GM18505 (cell line): ENCODE data around the gene NENF.
A peak's percentile ranks its signal among the peaks of the same experiment; 100 is the strongest.
"Not testable (repeated sequence)": the region's sequence is repeated elsewhere in the genome, so short reads cannot be mapped to it uniquely, and the experiment has no call there.

Experiments used
- ATAC-seq: cut with Tn5 transposase; IDR thresholded peaks from one replicate; pipeline ENCODE4 v1.9.1; 2021; ENCODE audit not compliant: unreplicated experiment
- POLR2A ChIP-seq: IDR thresholded peaks from 4 replicates; pipeline ENCODE4 v1.6.1; 2011; ENCODE audit warnings: borderline replicate concordance; ENCODE audit not compliant: insufficient read depth, insufficient read length; ENCODE audit errors: extremely low read depth

NENF gene

GRCh38 chr1:212432661-212433576, at the start of gene NENF:
NENF (plus strand) TSS chr1:212432920; CDS start chr1:212432944, 24 bp downstream.
- peak; percentile 97 for ATAC-seq
- peak; percentile 80 for TF ChIP-seq POLR2A

- no peak for ATAC-seq
Measured at GRCh38 chr1:212386029-212386428, 46.7 kb upstream of the NENF start.

GRCh38 chr1:212388985-212389716, 43.6 kb upstream of the NENF start:
- ATAC-seq, result no peak
- no peak for TF ChIP-seq POLR2A

More at GRCh38 chr1:212386029-212386428, 46.7 kb upstream of the NENF start:
- no peak for TF ChIP-seq POLR2A

- ATAC-seq, result not testable (repeated sequence)
Measured at GRCh38 chr1:212395678-212396437, 36.9 kb upstream of the NENF start.

- ATAC-seq, result no peak
- TF ChIP-seq POLR2A, result no peak
Measured at GRCh38 chr1:212396638-212397037, 36.1 kb upstream of the NENF start.

- TF ChIP-seq POLR2A, result no peak
- ATAC-seq, result no peak
Measured at GRCh38 chr1:212397171-212397570, 35.5 kb upstream of the NENF start.

- ATAC-seq, result no peak
- TF ChIP-seq POLR2A, result no peak
Measured at GRCh38 chr1:212401042-212401441, 31.7 kb upstream of the NENF start.

- TF ChIP-seq POLR2A, result no peak
Measured at GRCh38 chr1:212401838-212402582, 30.7 kb upstream of the NENF start.

GRCh38 chr1:212402666-212403321, 29.9 kb upstream of the NENF start:
- TF ChIP-seq POLR2A, result no peak

More at GRCh38 chr1:212401838-212402582, 30.7 kb upstream of the NENF start:
- no peak for ATAC-seq

GRCh38 chr1:212410231-212410820, 22.4 kb upstream of the NENF start:
- ATAC-seq, result no peak
- TF ChIP-seq POLR2A, result no peak

More at GRCh38 chr1:212402666-212403321, 29.9 kb upstream of the NENF start:
- ATAC-seq, result no peak

- TF ChIP-seq POLR2A, result no peak
- ATAC-seq, result no peak
Measured at GRCh38 chr1:212412374-212412773, 20.3 kb upstream of the NENF start.

- ATAC-seq, result no peak
- TF ChIP-seq POLR2A, result no peak
Measured at GRCh38 chr1:212413902-212414327, 18.8 kb upstream of the NENF start.
